Coronary artery (tissue), 2 donors: ENCODE measurements around the gene RNH1.
A peak's percentile ranks its signal among the peaks of the same experiment; 100 is the strongest.
"Not testable (repeated sequence)": the region's sequence is repeated elsewhere in the genome, so short reads cannot be mapped to it uniquely, and the experiment has no call there.

Experiments used
- DNase-seq: peaks from one replicate; pipeline ENCODE4 v3.0.0-alpha.2; 2017; ENCODE audit warnings: low spot score
- H3K27ac ChIP-seq, 2 donors: fragments of 200-600 bp; sonication (generic); one replicate each; pipeline ENCODE4 v1.5.1; 2016 to 2019
- H3K4me3 ChIP-seq: fragments of 200-600 bp; sonication (generic); 2 replicates; pipeline ENCODE4 v1.5.1; 2016; ENCODE audit warnings: mild to moderate bottlenecking, moderate library complexity
- TF ChIP-seq, protein P1 (sequence below): fragments of 200-600 bp; sonication (generic); IDR thresholded peaks from one replicate; pipeline ENCODE4 v1.5.1; 2019; ENCODE audit warnings: antibody characterized with exemption

Gene RNH1

GRCh38 chr11:469684-470560, 37.1 kb downstream of the RNH1 start:
- H3K27ac ChIP-seq: peak overlapping the region; percentile 76 to 88
- DNase-seq: no peak
- TF ChIP-seq, protein P1, sequence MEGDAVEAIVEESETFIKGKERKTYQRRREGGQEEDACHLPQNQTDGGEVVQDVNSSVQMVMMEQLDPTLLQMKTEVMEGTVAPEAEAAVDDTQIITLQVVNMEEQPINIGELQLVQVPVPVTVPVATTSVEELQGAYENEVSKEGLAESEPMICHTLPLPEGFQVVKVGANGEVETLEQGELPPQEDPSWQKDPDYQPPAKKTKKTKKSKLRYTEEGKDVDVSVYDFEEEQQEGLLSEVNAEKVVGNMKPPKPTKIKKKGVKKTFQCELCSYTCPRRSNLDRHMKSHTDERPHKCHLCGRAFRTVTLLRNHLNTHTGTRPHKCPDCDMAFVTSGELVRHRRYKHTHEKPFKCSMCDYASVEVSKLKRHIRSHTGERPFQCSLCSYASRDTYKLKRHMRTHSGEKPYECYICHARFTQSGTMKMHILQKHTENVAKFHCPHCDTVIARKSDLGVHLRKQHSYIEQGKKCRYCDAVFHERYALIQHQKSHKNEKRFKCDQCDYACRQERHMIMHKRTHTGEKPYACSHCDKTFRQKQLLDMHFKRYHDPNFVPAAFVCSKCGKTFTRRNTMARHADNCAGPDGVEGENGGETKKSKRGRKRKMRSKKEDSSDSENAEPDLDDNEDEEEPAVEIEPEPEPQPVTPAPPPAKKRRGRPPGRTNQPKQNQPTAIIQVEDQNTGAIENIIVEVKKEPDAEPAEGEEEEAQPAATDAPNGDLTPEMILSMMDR: no peak
- H3K4me3 ChIP-seq: peak overlapping the region; percentile 67

DNA sequence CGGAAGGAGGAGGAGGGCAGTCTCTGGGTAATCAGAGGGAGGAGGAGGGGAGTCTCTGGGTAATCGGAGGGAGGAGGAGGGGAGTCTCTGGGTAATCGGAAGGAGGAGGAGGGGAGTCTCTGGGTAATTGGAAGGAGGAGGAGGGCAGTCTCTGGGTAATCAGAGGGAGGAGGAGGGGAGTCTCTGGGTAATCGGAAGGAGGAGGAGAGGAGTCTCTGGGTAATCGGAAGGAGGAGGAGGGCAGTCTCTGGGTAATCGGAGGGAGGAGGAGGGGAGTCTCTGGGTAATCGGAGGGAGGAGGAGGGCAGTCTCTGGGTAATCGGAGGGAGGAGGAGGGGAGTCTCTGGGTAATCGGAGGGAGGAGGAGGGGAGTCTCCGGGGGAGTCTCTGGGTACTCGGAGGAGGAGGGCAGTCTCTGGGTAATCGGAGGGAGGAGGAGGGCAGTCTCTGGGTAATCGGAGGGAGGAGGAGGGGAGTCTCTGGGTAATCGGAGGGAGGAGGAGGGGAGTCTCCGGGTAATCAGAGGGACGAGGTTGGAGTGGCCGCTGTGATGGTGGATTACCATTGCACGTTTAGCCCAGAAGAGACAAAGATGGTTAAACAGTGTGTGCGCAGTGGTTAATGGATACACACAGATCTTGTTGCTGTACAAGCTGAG, 37.9 kb downstream of the RNH1 start:
- Histone ChIP-seq H3K27ac (peak overlapping the region; percentile 76 to 88), H3K4me3 (peak overlapping the region; percentile 67)
- DNase-seq: not testable (repeated sequence)

- TF ChIP-seq, protein P1: no peak
- H3K27ac ChIP-seq: peak overlapping the region; percentile 76 to 88
- peak overlapping the region; percentile 67 for H3K4me3 ChIP-seq
- DNase-seq: no peak
Measured at GRCh38 chr11:468493-468892, 38.5 kb downstream of the RNH1 start.

DNA sequence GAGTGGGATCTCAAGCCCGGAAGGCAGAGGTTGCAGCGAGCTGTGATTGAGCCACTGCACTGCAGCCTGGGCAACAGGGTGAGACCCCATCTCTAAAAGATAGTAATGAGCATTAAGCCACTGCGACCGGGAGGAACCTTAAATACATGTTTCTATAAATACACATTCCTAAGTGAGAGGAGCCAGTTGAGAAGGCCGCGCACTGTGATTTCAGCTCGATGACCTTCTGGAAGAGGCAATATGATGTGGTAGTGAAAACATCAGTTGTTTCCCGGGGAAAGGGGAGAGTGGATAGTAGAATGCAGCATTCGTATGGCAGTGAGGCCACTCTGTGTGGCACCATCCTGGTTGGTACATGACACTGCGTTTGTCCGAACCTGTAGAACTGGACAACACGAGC, 39.0 kb downstream of the RNH1 start:
- TF ChIP-seq, protein P1: no peak
- peak overlapping the region in 1 of 2 donors; percentile 88 for H3K27ac ChIP-seq
- DNase-seq: no peak
- H3K4me3 ChIP-seq: no peak overlapping the region

GRCh38 chr11:465896-466530, 41.0 kb downstream of the RNH1 start:
- no peak overlapping the region for H3K27ac ChIP-seq
- TF ChIP-seq, protein P1: no peak
- H3K4me3 ChIP-seq: no peak overlapping the region
- DNase-seq: no peak

DNA sequence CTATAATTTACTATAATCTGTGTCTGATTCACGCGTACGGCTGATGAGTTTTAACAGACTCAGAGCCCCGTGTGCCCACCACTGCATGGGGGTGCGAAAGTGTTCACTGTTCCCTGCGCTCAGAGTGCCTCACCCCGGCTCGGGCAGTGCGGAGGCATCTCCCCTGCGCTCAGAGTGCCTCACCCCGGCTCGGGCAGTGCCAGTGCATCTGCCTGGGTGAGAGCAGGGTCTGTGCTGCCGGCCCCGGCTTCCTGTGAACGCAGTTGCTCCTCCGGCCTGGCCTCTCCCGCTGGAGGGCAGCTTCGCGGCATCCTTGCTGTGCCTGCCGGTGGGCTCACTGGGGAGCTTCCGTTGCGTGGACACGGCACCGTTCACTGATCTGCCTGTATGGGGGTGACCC, 42.7 kb downstream of the RNH1 start:
- no peak for DNase-seq
- no peak overlapping the region for H3K27ac ChIP-seq
- H3K4me3 ChIP-seq: no peak overlapping the region
- TF ChIP-seq, protein P1: no peak

DNA sequence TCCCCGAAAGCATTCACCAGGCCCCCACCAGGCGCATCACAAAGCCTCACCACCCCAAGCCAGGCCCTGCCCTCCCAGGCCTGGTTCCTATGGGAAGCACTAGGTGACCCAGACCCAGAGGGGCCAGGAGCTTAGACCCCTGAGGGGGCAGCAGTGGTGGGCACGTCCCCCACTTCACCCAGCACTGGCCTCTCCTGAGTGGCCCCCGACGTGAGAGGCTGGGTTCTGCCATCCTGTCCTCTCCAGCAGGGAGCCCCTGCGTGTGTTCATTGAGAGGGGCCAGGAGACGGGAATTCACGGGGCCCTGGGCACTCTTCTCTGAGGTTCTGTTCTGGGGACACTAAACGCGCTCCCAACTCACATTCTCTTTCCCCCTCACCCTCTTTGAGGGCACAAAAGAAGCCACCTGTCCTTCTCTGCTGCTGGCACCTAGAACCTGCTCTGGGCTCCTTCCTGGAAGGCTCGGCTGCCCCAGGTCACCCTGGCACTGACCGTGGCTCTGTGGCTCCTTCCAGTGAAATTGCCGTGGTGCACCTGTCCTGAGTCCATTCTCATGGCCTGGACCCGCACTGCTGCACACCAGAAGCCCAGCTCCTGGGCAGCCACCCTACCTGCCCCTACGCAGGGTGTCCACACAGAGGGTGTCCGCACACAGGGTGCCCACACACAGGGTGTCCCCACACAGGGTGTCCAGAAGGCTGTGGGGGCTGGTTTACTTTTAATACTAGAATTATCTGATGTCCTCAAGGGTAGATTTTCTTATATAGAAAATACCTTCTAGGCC, 44.7 kb downstream of the RNH1 start:
- Histone ChIP-seq H3K27ac (no peak overlapping the region), H3K4me3 (no peak overlapping the region)
- TF ChIP-seq, protein P1: no peak
- no peak for DNase-seq
